Breast epithelium (tissue), 4 donors: ENCODE results near the gene SCT. TPM values are rescaled to one million over a fixed set of nuclear protein-coding genes. Genes with fewer than 3 reads are reported as not detected.

Experiments
- DNase-seq, 2 donors: peaks; one replicate each; pipeline ENCODE4 v3.0.0-alpha.2; 2019; ENCODE audit warnings: low spot score in 2 of 2
- H3K27ac ChIP-seq, 2 donors: fragments of 200-600 bp; sonication (generic) in 1 of 2; one replicate each; pipeline ENCODE4 v1.5.1; 2016 to 2019; ENCODE audit warnings: mild to moderate bottlenecking in 1 of 2
- H3K27me3 ChIP-seq, 2 donors: fragments of 200-600 bp; sonication (generic) in 1 of 2; one replicate each; pipeline versions ENCODE4 v1.5.1 to v1.6.0; 2017 to 2019; ENCODE audit warnings: control low read depth in 1 of 2, mild to moderate bottlenecking in 1 of 2
- H3K36me3 ChIP-seq: fragments of 200-600 bp; one replicate; pipeline ENCODE4 v1.5.1; 2019
- H3K4me1 ChIP-seq, 2 donors: fragments of 200-600 bp; sonication (generic); one replicate each; pipeline ENCODE4 v1.5.1; 2016 to 2019; ENCODE audit warnings: control low read depth in 1 of 2
- H3K4me3 ChIP-seq, 3 donors: fragments of 200-600 bp; sonication (generic); 1 replicate in 2 of 3; 2 replicates in 1 of 3; pipeline ENCODE4 v1.5.1; 2016 to 2019; ENCODE audit warnings: mild to moderate bottlenecking in 3 of 3, moderate library complexity in 2 of 3
- H3K9me3 ChIP-seq, 2 donors: fragments of 200-600 bp; sonication (generic) in 1 of 2; one replicate each; pipeline ENCODE4 v1.5.1; 2016 to 2019; ENCODE audit warnings: control low read depth in 1 of 2
- POLR2A ChIP-seq: fragments of 450-650 bp; IDR thresholded peaks from one replicate; pipeline ENCODE4 v1.6.1; 2016; ENCODE audit warnings: antibody characterized with exemption, mild to moderate bottlenecking, moderate library complexity
- POLR2AphosphoS5 ChIP-seq, 3 donors: sonication (generic); formaldehyde crosslinking; IDR thresholded peaks; one replicate each; pipeline ENCODE4 v1.6.1; 2017; ENCODE audit warnings: antibody characterized with exemption in 3 of 3
- intact Hi-C: fragments of 100-400 bp; cut with DNase I; formaldehyde crosslinking; loops from one replicate; pipeline ENCODE4 v1.15.1; 2023; ENCODE audit warnings: low total_unique reads
- total RNA-seq, 3 donors: library from RNA; depleted of rRNA; stranded (reverse); fragments of >200 nt; gene quantifications; one replicate each; pipeline ENCODE4 v1.1.0, GENCODE V29; 2016
- TF ChIP-seq, protein P1 (sequence below), 3 donors: fragments of 450-650 bp; IDR thresholded peaks; one replicate each; pipeline ENCODE4 v1.5.1; 2016 to 2017; ENCODE audit warnings: antibody characterized with exemption in 3 of 3, mild to moderate bottlenecking in 3 of 3, moderate library complexity in 3 of 3

The SCT gene
- total RNA-seq, 3 donors from 2014 or later = not detected

- intact Hi-C loops = no loop called here
- peaks cover 4% of the 10 kb centered on the region for H3K36me3 ChIP-seq
- H3K4me3 ChIP-seq = no peak overlapping the region
Observed at GRCh38 chr11:595400-595799, 31.6 kb downstream of the SCT start.

GRCh38 chr11:593347-593746 is 33.6 kb downstream of the SCT start:
- peaks cover 4% of the 10 kb centered on the region for H3K36me3 ChIP-seq
- DNase-seq = no peak
- no peak overlapping the region for H3K4me3 ChIP-seq
- H3K27me3 ChIP-seq = no peaks in the 10 kb centered on the region
- intact Hi-C loops = no loop called here
- H3K9me3 ChIP-seq = no peaks in the 10 kb centered on the region
- no peaks in the 10 kb centered on the region for H3K4me1 ChIP-seq
- no peak overlapping the region for H3K27ac ChIP-seq
- TF ChIP-seq POLR2AphosphoS5 (IDR thresholded peaks at IDR 0.05) (no peak), POLR2A (no peak)
- TF ChIP-seq, protein P1, sequence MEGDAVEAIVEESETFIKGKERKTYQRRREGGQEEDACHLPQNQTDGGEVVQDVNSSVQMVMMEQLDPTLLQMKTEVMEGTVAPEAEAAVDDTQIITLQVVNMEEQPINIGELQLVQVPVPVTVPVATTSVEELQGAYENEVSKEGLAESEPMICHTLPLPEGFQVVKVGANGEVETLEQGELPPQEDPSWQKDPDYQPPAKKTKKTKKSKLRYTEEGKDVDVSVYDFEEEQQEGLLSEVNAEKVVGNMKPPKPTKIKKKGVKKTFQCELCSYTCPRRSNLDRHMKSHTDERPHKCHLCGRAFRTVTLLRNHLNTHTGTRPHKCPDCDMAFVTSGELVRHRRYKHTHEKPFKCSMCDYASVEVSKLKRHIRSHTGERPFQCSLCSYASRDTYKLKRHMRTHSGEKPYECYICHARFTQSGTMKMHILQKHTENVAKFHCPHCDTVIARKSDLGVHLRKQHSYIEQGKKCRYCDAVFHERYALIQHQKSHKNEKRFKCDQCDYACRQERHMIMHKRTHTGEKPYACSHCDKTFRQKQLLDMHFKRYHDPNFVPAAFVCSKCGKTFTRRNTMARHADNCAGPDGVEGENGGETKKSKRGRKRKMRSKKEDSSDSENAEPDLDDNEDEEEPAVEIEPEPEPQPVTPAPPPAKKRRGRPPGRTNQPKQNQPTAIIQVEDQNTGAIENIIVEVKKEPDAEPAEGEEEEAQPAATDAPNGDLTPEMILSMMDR (IDR thresholded peaks at IDR 0.05) = no peak

More at GRCh38 chr11:595400-595799, 31.6 kb downstream of the SCT start:
- Histone ChIP-seq H3K4me1 (no peaks in the 10 kb centered on the region), H3K27me3 (no peaks in the 10 kb centered on the region), H3K9me3 (no peaks in the 10 kb centered on the region), H3K27ac (no peak overlapping the region)
- DNase-seq = no peak
- TF ChIP-seq POLR2AphosphoS5 (IDR thresholded peaks at IDR 0.05) (no peak), POLR2A (no peak)
- TF ChIP-seq, protein P1 (IDR thresholded peaks at IDR 0.05) = no peak

GRCh38 chr11:592918-593317 is 34.1 kb downstream of the SCT start:
- TF ChIP-seq, protein P1 (IDR thresholded peaks at IDR 0.05) = no peak
- TF ChIP-seq POLR2AphosphoS5 (IDR thresholded peaks at IDR 0.05) (no peak), POLR2A (no peak)
- H3K27ac ChIP-seq = no peak overlapping the region
- no peaks in the 10 kb centered on the region for H3K4me1 ChIP-seq
- intact Hi-C loops = no loop called here
- no peak for DNase-seq
- no peak overlapping the region for H3K4me3 ChIP-seq
- H3K36me3 ChIP-seq = peaks cover 4% of the 10 kb centered on the region
- no peaks in the 10 kb centered on the region for H3K9me3 ChIP-seq
- H3K27me3 ChIP-seq = no peaks in the 10 kb centered on the region

DNA sequence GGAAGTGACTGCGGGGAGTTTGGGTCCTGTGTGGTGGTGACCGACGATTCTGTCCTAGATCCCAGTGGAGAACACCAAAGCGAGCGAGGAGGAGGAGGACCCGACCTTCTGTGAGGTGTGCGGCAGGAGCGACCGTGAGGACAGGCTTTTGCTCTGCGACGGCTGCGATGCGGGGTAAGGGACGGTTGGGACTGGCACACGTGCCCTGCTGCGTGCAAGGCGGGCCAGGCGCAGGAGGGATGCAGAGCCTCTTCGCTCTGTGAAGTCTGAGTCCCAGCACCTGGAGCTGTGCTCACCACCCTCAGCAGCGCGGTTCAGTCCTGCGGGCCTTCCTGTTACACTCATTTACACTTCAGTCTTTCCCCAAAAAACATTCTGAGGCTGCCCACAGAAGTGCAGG is 34.5 kb downstream of the SCT start:
- Histone ChIP-seq H3K36me3 (peaks cover 4% of the 10 kb centered on the region), H3K4me1 (no peaks in the 10 kb centered on the region), H3K4me3 (no peak overlapping the region), H3K9me3 (no peaks in the 10 kb centered on the region), H3K27me3 (no peaks in the 10 kb centered on the region), H3K27ac (no peak overlapping the region)
- no peak for TF ChIP-seq POLR2AphosphoS5 (IDR thresholded peaks at IDR 0.05)
- no peak for TF ChIP-seq POLR2A
- TF ChIP-seq, protein P1 (IDR thresholded peaks at IDR 0.05) = no peak
- intact Hi-C loops = no loop called here
- DNase-seq = no peak

GRCh38 chr11:590997-591396 is 36.0 kb downstream of the SCT start:
- no peak overlapping the region for H3K4me3 ChIP-seq
- no peaks in the 10 kb centered on the region for H3K4me1 ChIP-seq
- H3K27me3 ChIP-seq = no peaks in the 10 kb centered on the region
- TF ChIP-seq, protein P1 (IDR thresholded peaks at IDR 0.05) = no peak
- TF ChIP-seq POLR2A = no peak
- no peak for TF ChIP-seq POLR2AphosphoS5 (IDR thresholded peaks at IDR 0.05)
- H3K27ac ChIP-seq = no peak overlapping the region
- intact Hi-C loops = no loop called here
- H3K9me3 ChIP-seq = no peaks in the 10 kb centered on the region
- H3K36me3 ChIP-seq = peaks cover 7% of the 10 kb centered on the region
- no peak for DNase-seq
